Ishikawa (cell line): ENCODE results near the gene ZNF385C.
A peak's percentile ranks its signal among the peaks of the same experiment; 100 is the strongest.

ENCODE experiments used
- CEBPB ChIP-seq: IDR thresholded peaks from 2 replicates; pipeline ENCODE4 v1.6.1; 2012
- CREB1 ChIP-seq: IDR thresholded peaks from 2 replicates; pipeline ENCODE4 v1.6.1; 2012; ENCODE audit warnings: low read depth
- EGR1 ChIP-seq: IDR thresholded peaks from 2 replicates; pipeline ENCODE4 v1.6.1; 2012
- EP300 ChIP-seq: IDR thresholded peaks from 2 replicates; pipeline ENCODE4 v1.6.1; 2012; ENCODE audit warnings: borderline replicate concordance
- FOXM1 ChIP-seq: IDR thresholded peaks from 2 replicates; pipeline ENCODE4 v1.6.1; 2012; ENCODE audit warnings: low read depth, borderline replicate concordance
- MAX ChIP-seq: IDR thresholded peaks from 2 replicates; pipeline ENCODE4 v1.6.1; 2012
- NFIC ChIP-seq: IDR thresholded peaks from 2 replicates; pipeline ENCODE4 v1.6.1; 2012
- RAD21 ChIP-seq: IDR thresholded peaks from 2 replicates; pipeline ENCODE4 v1.6.1; 2012; ENCODE audit warnings: low read depth
- REST ChIP-seq: IDR thresholded peaks from 2 replicates; pipeline ENCODE4 v1.6.1; 2012; ENCODE audit warnings: low read depth, mild to moderate bottlenecking
- TAF1 ChIP-seq: IDR thresholded peaks from 2 replicates; pipeline ENCODE4 v1.6.1; 2012; ENCODE audit warnings: low read depth, mild to moderate bottlenecking
- TCF12 ChIP-seq: IDR thresholded peaks from 2 replicates; pipeline ENCODE4 v1.6.1; 2012; ENCODE audit warnings: low read depth
- TEAD4 ChIP-seq: IDR thresholded peaks from 2 replicates; pipeline ENCODE4 v1.6.1; 2012
- USF1 ChIP-seq: IDR thresholded peaks from 2 replicates; pipeline ENCODE4 v1.6.1; 2012
- YY1 ChIP-seq: IDR thresholded peaks from 2 replicates; pipeline ENCODE4 v1.6.1; 2012; ENCODE audit warnings: low read depth
- ZBTB7A ChIP-seq: IDR thresholded peaks from 2 replicates; pipeline ENCODE4 v1.6.1; 2012; ENCODE audit warnings: low read depth

The ZNF385C gene

GRCh38 chr17:42031584-42031983 is 66.7 kb downstream of the ZNF385C start:
- TF ChIP-seq USF1 (no peak), MAX (no peak), YY1 (no peak), TCF12 (no peak), REST (no peak), TEAD4 (no peak), EGR1 (no peak), CEBPB (no peak), TAF1 (no peak), EP300 (no peak), NFIC (no peak), FOXM1 (no peak), CREB1 (no peak), RAD21 (no peak), ZBTB7A (no peak)

- no peak for TF ChIP-seq RAD21
- TF ChIP-seq FOXM1, result no peak
- TF ChIP-seq CREB1, result no peak
- TF ChIP-seq TAF1, result no peak
- no peak for TF ChIP-seq EGR1
- no peak for TF ChIP-seq MAX
- no peak for TF ChIP-seq USF1
- no peak for TF ChIP-seq CEBPB
- TF ChIP-seq TEAD4, result no peak
- no peak for TF ChIP-seq REST
- TF ChIP-seq TCF12, result no peak
- no peak for TF ChIP-seq YY1
- TF ChIP-seq EP300, result no peak
- TF ChIP-seq ZBTB7A, result no peak
These were observed 69.5 kb downstream of the ZNF385C start for GRCh38 chr17:42028791-42029127.

GRCh38 chr17:42027961-42028790 is 70.1 kb downstream of the ZNF385C start:
- TF ChIP-seq TEAD4 (no peak), ZBTB7A (0 out of 2 replicates have a peak, but pooled peaks have one; percentile 22)

- TF ChIP-seq CEBPB (no peak), TCF12 (no peak)
These were observed 70.7 kb downstream of the ZNF385C start for GRCh38 chr17:42027590-42027889.

GRCh38 chr17:42026857-42027589 is 71.2 kb downstream of the ZNF385C start:
- TF ChIP-seq RAD21 (no peak), TCF12 (no peak)

GRCh38 chr17:42025936-42026335 is 72.3 kb downstream of the ZNF385C start:
- TF ChIP-seq TCF12 (no peak), FOXM1 (no peak), TAF1 (no peak), TEAD4 (no peak), CEBPB (no peak), CREB1 (no peak), ZBTB7A (no peak), REST (no peak), RAD21 (no peak), EP300 (no peak), NFIC (no peak), USF1 (no peak), EGR1 (no peak), YY1 (no peak), MAX (no peak)
